ENCODE data around the gene DCDC1.

DNA sequence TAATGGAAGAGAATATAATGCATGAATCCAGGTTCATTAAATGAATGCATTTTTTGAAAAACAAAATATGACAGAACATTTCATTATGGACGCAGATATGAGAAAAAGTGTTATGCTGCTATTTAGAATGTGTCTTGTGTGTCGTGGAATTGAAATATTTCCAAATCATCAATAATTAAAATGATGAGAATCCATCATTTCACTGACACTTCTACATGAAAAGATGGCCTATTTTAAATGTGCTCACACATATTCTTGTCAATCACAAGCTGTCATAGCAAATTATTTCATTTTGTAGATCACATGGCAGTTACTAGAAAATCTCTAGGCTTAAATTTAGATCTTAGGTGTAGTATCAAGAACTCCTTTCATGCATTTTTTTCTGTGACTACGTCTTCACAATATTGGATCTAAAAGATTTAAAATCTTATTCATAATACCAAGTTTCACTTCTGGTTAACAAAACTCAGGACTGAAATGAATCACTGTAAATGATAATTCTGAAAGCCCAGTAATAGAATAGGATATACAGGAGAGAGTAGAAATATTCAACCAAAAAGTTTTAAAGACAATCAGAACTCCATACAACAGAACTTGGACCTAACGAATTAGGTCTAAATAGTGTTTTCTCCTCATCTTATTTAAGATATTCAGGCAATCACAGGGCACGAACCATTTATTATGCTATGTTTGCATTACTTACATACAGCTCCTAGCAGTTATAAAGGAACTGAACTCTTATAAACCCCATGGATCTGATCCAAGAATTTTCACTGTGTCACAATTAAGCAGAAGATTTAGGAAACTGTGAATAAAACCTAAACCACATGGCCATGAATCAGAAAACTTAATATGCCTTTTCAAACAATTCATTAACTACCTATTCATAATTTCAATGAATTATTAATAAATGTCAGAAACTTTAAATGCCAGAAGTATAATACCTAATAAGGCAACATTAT lies 67.7 kb downstream of the DCDC1 start:
- TF ChIP-seq POLR2A (IDR thresholded peaks at IDR 0.05; ENCODE audit: borderline replicate concordance, extremely low read depth, insufficient read depth, insufficient read length) (no peak), POLR2AphosphoS5 (IDR thresholded peaks at IDR 0.05; ENCODE audit: low read depth, low read length) (no peak), ELF1 (IDR thresholded peaks at IDR 0.05; ENCODE audit: borderline replicate concordance, low read depth) (no peak), ZFX (IDR thresholded peaks at IDR 0.05) (no peak), CBX3 (IDR thresholded peaks at IDR 0.05; ENCODE audit: low read depth) (no peak), EZH2 (IDR thresholded peaks at IDR 0.05) (no peak), TCF7L2 (IDR thresholded peaks at IDR 0.05; ENCODE audit: borderline replicate concordance, extremely low read depth, insufficient read depth, insufficient read length) (no peak), SIN3A (IDR thresholded peaks at IDR 0.05; ENCODE audit: low read depth) (no peak), SP1 (IDR thresholded peaks at IDR 0.05; ENCODE audit: low read depth) (no peak)
- TF ChIP-seq, protein P1, sequence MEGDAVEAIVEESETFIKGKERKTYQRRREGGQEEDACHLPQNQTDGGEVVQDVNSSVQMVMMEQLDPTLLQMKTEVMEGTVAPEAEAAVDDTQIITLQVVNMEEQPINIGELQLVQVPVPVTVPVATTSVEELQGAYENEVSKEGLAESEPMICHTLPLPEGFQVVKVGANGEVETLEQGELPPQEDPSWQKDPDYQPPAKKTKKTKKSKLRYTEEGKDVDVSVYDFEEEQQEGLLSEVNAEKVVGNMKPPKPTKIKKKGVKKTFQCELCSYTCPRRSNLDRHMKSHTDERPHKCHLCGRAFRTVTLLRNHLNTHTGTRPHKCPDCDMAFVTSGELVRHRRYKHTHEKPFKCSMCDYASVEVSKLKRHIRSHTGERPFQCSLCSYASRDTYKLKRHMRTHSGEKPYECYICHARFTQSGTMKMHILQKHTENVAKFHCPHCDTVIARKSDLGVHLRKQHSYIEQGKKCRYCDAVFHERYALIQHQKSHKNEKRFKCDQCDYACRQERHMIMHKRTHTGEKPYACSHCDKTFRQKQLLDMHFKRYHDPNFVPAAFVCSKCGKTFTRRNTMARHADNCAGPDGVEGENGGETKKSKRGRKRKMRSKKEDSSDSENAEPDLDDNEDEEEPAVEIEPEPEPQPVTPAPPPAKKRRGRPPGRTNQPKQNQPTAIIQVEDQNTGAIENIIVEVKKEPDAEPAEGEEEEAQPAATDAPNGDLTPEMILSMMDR (IDR thresholded peaks at IDR 0.05 in 2 of 3, conservative IDR thresholded peaks at IDR 0.05 in 1 of 3; ENCODE audit: borderline replicate concordance in 1 of 3, insufficient read depth in 1 of 3, low read depth in 2 of 3, low read length in 2 of 3), result no peak
- TF ChIP-seq, protein P2, sequence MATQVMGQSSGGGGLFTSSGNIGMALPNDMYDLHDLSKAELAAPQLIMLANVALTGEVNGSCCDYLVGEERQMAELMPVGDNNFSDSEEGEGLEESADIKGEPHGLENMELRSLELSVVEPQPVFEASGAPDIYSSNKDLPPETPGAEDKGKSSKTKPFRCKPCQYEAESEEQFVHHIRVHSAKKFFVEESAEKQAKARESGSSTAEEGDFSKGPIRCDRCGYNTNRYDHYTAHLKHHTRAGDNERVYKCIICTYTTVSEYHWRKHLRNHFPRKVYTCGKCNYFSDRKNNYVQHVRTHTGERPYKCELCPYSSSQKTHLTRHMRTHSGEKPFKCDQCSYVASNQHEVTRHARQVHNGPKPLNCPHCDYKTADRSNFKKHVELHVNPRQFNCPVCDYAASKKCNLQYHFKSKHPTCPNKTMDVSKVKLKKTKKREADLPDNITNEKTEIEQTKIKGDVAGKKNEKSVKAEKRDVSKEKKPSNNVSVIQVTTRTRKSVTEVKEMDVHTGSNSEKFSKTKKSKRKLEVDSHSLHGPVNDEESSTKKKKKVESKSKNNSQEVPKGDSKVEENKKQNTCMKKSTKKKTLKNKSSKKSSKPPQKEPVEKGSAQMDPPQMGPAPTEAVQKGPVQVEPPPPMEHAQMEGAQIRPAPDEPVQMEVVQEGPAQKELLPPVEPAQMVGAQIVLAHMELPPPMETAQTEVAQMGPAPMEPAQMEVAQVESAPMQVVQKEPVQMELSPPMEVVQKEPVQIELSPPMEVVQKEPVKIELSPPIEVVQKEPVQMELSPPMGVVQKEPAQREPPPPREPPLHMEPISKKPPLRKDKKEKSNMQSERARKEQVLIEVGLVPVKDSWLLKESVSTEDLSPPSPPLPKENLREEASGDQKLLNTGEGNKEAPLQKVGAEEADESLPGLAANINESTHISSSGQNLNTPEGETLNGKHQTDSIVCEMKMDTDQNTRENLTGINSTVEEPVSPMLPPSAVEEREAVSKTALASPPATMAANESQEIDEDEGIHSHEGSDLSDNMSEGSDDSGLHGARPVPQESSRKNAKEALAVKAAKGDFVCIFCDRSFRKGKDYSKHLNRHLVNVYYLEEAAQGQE (IDR thresholded peaks at IDR 0.05; ENCODE audit: low read depth), result no peak

Measured in HCT116 (cell line).